Activated B cell treated with CpG ODN at 0.5 μM for 24 hours (primary cell): ENCODE data around the gene FBXL3. TPM values are rescaled to one million over a fixed set of nuclear protein-coding genes. Genes with fewer than 3 reads are reported as not detected.

Experiments used
- ATAC-seq: fragments of 200-7000 bp; cut with Tn5 transposase; one replicate; pipeline ENCODE4 v1.10.0; 2021; ENCODE audit warnings: low read depth, mild to moderate bottlenecking, moderate library complexity
- CTCF ChIA-PET: fragments of 350-600 bp; sonication (Branson Sonifier 250); formaldehyde crosslinking; loops from one replicate; lab custom pipeline; 2021; ENCODE audit warnings: antibody characterized with exemption; lab: Charles Lee
- POLR2A ChIA-PET: fragments of 350-600 bp; sonication (Branson Sonifier 250); formaldehyde crosslinking; loops from one replicate; lab custom pipeline; 2021; ENCODE audit warnings: antibody characterized with exemption; lab: Charles Lee
- DNase-seq: peaks from one replicate; pipeline ENCODE4 v3.0.0; 2022
- H3K27ac Mint-ChIP-seq: one replicate; pipeline ENCODE4 v1.8.0; 2020; ENCODE audit warnings: mixed read lengths
- H3K27me3 Mint-ChIP-seq: one replicate; pipeline ENCODE4 v1.8.0; 2021; ENCODE audit warnings: mixed read lengths
- H3K36me3 Mint-ChIP-seq: one replicate; pipeline ENCODE4 v1.8.0; 2021; ENCODE audit warnings: low read depth, mixed read lengths
- H3K4me1 Mint-ChIP-seq: one replicate; pipeline ENCODE4 v1.8.0; 2021; ENCODE audit warnings: mixed read lengths
- H3K4me3 Mint-ChIP-seq: one replicate; pipeline ENCODE4 v1.8.0; 2020; ENCODE audit warnings: mild to moderate bottlenecking, mixed read lengths
- H3K9me3 Mint-ChIP-seq: one replicate; pipeline ENCODE4 v1.8.0; 2020; ENCODE audit warnings: mixed read lengths
- intact Hi-C: fragments of 100-400 bp; cut with micrococcal nuclease; formaldehyde crosslinking; loops from one replicate; pipeline ENCODE4 v1.15.1; 2024
- total RNA-seq: library from RNA; stranded (reverse); gene quantifications from 2 replicates; pipeline ENCODE4 v1.2.3, GENCODE V29; 2022
- TF ChIP-seq, protein P1 (sequence below): fragments of 200-600 bp; IDR thresholded peaks from one replicate; pipeline ENCODE4 v1.8.0; 2022; ENCODE audit warnings: antibody characterized with exemption, mild to moderate bottlenecking

FBXL3 gene
- total RNA-seq, 1 donor from 2014 or later: 49.8 TPM

DNA sequence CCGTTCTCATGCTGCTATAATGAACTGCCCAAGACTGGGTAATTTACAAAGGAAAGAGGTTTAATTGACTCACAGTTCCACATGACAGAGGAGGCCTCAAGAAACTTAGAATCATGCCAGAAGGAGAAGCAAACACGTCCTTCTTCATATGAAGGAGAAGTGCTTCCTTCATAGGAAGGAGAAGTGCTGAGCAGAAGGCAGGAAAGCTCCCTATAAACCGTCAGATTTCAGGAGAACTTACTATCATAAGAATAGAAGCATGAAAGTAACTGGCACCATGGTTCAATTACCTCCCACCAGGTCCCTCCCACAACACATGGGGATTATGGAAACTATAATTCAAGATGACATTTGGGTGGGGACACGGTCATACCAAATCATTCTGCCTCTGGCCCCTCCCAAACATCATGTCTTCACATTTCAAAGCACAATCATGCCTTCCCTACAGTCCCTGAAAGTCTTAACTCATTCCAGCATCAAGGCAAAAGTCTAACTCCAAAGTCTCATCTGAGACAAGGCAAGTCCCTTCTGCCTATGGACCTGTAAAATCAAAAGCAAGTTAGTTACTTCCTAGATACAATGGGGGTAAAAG is 68.0 kb downstream of the FBXL3 start:
- POLR2A ChIA-PET: no interaction called here
- H3K4me1 Mint-ChIP-seq: no peaks in the 10 kb centered on the region
- H3K27me3 Mint-ChIP-seq: peaks cover 8% of the 10 kb centered on the region
- no peak for ATAC-seq
- intact Hi-C loops: no loop called here
- no peak overlapping the region for H3K4me3 Mint-ChIP-seq
- no peak overlapping the region for H3K27ac Mint-ChIP-seq
- CTCF ChIA-PET: no interaction called here
- H3K36me3 Mint-ChIP-seq: peaks cover 7% of the 10 kb centered on the region
- H3K9me3 Mint-ChIP-seq: peaks cover 17% of the 10 kb centered on the region
- DNase-seq: no peak
- TF ChIP-seq, protein P1, sequence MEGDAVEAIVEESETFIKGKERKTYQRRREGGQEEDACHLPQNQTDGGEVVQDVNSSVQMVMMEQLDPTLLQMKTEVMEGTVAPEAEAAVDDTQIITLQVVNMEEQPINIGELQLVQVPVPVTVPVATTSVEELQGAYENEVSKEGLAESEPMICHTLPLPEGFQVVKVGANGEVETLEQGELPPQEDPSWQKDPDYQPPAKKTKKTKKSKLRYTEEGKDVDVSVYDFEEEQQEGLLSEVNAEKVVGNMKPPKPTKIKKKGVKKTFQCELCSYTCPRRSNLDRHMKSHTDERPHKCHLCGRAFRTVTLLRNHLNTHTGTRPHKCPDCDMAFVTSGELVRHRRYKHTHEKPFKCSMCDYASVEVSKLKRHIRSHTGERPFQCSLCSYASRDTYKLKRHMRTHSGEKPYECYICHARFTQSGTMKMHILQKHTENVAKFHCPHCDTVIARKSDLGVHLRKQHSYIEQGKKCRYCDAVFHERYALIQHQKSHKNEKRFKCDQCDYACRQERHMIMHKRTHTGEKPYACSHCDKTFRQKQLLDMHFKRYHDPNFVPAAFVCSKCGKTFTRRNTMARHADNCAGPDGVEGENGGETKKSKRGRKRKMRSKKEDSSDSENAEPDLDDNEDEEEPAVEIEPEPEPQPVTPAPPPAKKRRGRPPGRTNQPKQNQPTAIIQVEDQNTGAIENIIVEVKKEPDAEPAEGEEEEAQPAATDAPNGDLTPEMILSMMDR: no peak

DNA sequence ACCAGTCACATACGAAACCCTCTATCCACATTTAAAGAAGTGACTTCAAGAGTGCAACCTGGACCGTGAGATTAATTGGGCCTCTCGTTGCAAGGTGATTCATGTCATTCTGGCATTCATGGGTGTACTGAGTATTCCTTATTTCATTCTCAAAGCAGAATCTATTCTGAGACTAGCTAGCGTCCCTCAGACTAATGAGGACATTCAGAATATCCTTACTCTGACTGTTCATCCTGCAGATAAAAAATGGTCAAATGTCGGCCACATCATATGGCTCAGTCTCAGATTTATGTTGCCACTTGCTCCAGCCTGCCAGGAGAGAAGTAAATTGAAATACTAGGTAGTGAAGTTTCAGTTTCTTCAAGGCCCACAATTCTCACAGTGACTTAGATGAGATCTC is 71.3 kb downstream of the FBXL3 start:
- ChIA-PET POLR2A (no interaction called here), CTCF (no interaction called here)
- ATAC-seq (no peak), DNase-seq (no peak)
- TF ChIP-seq, protein P1: no peak
- intact Hi-C loops: no loop called here
- Mint-ChIP-seq H3K27ac (no peak overlapping the region), H3K4me3 (no peak overlapping the region), H3K27me3 (peaks cover 25% of the 10 kb centered on the region), H3K36me3 (peaks cover 6% of the 10 kb centered on the region), H3K4me1 (no peaks in the 10 kb centered on the region), H3K9me3 (peaks cover 13% of the 10 kb centered on the region)

Other genes starting within 250 kb of the FBXL3 start
- gene KCTD12, start 140.8 kb downstream of the FBXL3 start, total RNA-seq: 4.5 and 5.5 TPM in 2 replicates
- not detected in 2 replicates for gene ACOD1, start 78.6 kb downstream of the FBXL3 start, total RNA-seq
- 20.6 and 23.6 TPM in 2 replicates for gene CLN5, start 35.1 kb downstream of the FBXL3 start, total RNA-seq